NB4 (cell line): ENCODE results near the gene NR6A1.

Source experiments
- DNase-seq: peaks from one replicate; pipeline ENCODE4 v3.0.0; 2010; ENCODE audit warnings: low read depth
- H3K4me3 ChIP-seq: one replicate; pipeline ENCODE4 v1.5.1; 2011; ENCODE audit warnings: mild to moderate bottlenecking, low read depth, low read length, moderate library complexity
- CTCF ChIP-seq: IDR thresholded peaks from one replicate; pipeline ENCODE4 v1.5.1; 2012; ENCODE audit warnings: low read depth, low read length
- MAX ChIP-seq: IDR thresholded peaks from 2 replicates; pipeline ENCODE4 v1.6.1; 2011; ENCODE audit warnings: low read depth, low read length
- MYC ChIP-seq: IDR thresholded peaks from 2 replicates; pipeline ENCODE4 v1.6.1; 2011; ENCODE audit warnings: low read depth, low read length
- POLR2A ChIP-seq: IDR thresholded peaks from 2 replicates; pipeline ENCODE4 v1.6.1; 2011; ENCODE audit warnings: mild to moderate bottlenecking; ENCODE audit not compliant: insufficient read length; ENCODE audit errors: extremely low read depth

The NR6A1 gene

GRCh38 chr9:124793015-124793541 lies 22.0 kb upstream of the NR6A1 start:
- TF ChIP-seq MAX (no peak), CTCF (no peak), MYC (no peak), POLR2A (no peak)
- DNase-seq = no peak
- H3K4me3 ChIP-seq = no peak overlapping the region

GRCh38 chr9:124792257-124793014 lies 21.3 kb upstream of the NR6A1 start:
- no peak overlapping the region for H3K4me3 ChIP-seq
- no peak for DNase-seq
- no peak for TF ChIP-seq MYC

- H3K4me3 ChIP-seq = no peak overlapping the region
- no peak for DNase-seq
- no peak for TF ChIP-seq CTCF
- TF ChIP-seq MAX = no peak
- no peak for TF ChIP-seq MYC
- TF ChIP-seq POLR2A = no peak
Observed at GRCh38 chr9:124790801-124791505, 19.8 kb upstream of the NR6A1 start.

- TF ChIP-seq POLR2A = no peak
- TF ChIP-seq MYC = no peak
- TF ChIP-seq MAX = no peak
- TF ChIP-seq CTCF = no peak
- no peak for DNase-seq
Observed at GRCh38 chr9:124790301-124790700, 19.2 kb upstream of the NR6A1 start.

GRCh38 chr9:124789531-124789930 lies 18.4 kb upstream of the NR6A1 start:
- TF ChIP-seq MAX (no peak), MYC (no peak), CTCF (no peak), POLR2A (no peak)
- H3K4me3 ChIP-seq = no peak overlapping the region
- no peak for DNase-seq

More at GRCh38 chr9:124790301-124790700, 19.2 kb upstream of the NR6A1 start:
- no peak overlapping the region for H3K4me3 ChIP-seq

GRCh38 chr9:124788542-124789217 lies 17.6 kb upstream of the NR6A1 start:
- H3K4me3 ChIP-seq = no peak overlapping the region
- no peak for DNase-seq
- no peak for TF ChIP-seq MAX
- TF ChIP-seq CTCF = no peak
- TF ChIP-seq MYC = no peak
- TF ChIP-seq POLR2A = no peak
